WTC11 (cell line): ENCODE measurements around the gene FDPS.

Source experiments
- CBFB ChIP-seq: sonication (generic); formaldehyde crosslinking; IDR thresholded peaks from 2 replicates; pipeline ENCODE4 v1.8.1; 2022; ENCODE audit warnings: mild to moderate bottlenecking, low read depth, missing genetic modification reagents
- E2F5 ChIP-seq: sonication (generic); formaldehyde crosslinking; IDR thresholded peaks from 2 replicates; pipeline ENCODE4 v1.8.1; 2022; ENCODE audit warnings: mild to moderate bottlenecking, moderate library complexity, missing genetic modification reagents
- NR1H2 ChIP-seq: sonication (generic); formaldehyde crosslinking; IDR thresholded peaks from 2 replicates; pipeline ENCODE4 v1.9.0; 2021; ENCODE audit warnings: mild to moderate bottlenecking, moderate library complexity, missing genetic modification reagents
- SMAD3 ChIP-seq: sonication (generic); formaldehyde crosslinking; IDR thresholded peaks from 2 replicates; pipeline ENCODE4 v1.8.0; 2022; ENCODE audit warnings: missing genetic modification reagents, mild to moderate bottlenecking, borderline replicate concordance
- TEAD4 ChIP-seq: sonication (generic); formaldehyde crosslinking; IDR thresholded peaks from 2 replicates; pipeline ENCODE4 v1.8.0; 2022; ENCODE audit warnings: mild to moderate bottlenecking, missing genetic modification reagents
- ZBTB21 ChIP-seq: sonication (generic); formaldehyde crosslinking; IDR thresholded peaks from 2 replicates; pipeline ENCODE4 v1.8.1; 2023; ENCODE audit warnings: mild to moderate bottlenecking, missing genetic modification reagents, borderline replicate concordance
- ZNF121 ChIP-seq: sonication (generic); formaldehyde crosslinking; IDR thresholded peaks from 2 replicates; pipeline ENCODE4 v1.8.0; 2023; ENCODE audit warnings: missing genetic modification reagents
- TF ChIP-seq, protein P1 (sequence below): fragments of 200-600 bp; IDR thresholded peaks from 2 replicates; pipeline ENCODE4 v1.8.0; 2022; ENCODE audit warnings: antibody characterized with exemption

- TF ChIP-seq ZNF121 (CRISPR knock-in tag) (no peak), E2F5 (CRISPR knock-in tag) (no peak), CBFB (CRISPR knock-in tag) (no peak), ZBTB21 (no peak), SMAD3 (CRISPR knock-in tag) (no peak), TEAD4 (CRISPR knock-in tag) (no peak), NR1H2 (CRISPR knock-in tag) (no peak)
- TF ChIP-seq, protein P1, sequence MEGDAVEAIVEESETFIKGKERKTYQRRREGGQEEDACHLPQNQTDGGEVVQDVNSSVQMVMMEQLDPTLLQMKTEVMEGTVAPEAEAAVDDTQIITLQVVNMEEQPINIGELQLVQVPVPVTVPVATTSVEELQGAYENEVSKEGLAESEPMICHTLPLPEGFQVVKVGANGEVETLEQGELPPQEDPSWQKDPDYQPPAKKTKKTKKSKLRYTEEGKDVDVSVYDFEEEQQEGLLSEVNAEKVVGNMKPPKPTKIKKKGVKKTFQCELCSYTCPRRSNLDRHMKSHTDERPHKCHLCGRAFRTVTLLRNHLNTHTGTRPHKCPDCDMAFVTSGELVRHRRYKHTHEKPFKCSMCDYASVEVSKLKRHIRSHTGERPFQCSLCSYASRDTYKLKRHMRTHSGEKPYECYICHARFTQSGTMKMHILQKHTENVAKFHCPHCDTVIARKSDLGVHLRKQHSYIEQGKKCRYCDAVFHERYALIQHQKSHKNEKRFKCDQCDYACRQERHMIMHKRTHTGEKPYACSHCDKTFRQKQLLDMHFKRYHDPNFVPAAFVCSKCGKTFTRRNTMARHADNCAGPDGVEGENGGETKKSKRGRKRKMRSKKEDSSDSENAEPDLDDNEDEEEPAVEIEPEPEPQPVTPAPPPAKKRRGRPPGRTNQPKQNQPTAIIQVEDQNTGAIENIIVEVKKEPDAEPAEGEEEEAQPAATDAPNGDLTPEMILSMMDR, result no peak
These were observed 26.3 kb downstream of the FDPS start for GRCh38 chr1:155334962-155335361.
